Measurements from ENCODE around the gene TINAGL1.

- TF ChIP-seq CTCF (IDR thresholded peaks at IDR 0.05) = no peak
- no peak for TF ChIP-seq ZFX (IDR thresholded peaks at IDR 0.05; ENCODE audit: borderline replicate concordance)
Measured at GRCh38 chr1:31576743-31577455, 584 bp downstream of the TINAGL1 start.

Data from 22Rv1 (cell line).